H9 (cell line): ENCODE data around the gene MYH9. TPM values are rescaled to one million over a fixed set of nuclear protein-coding genes. Genes with fewer than 3 reads are reported as not detected.
A peak's percentile ranks its signal among the peaks of the same experiment; 100 is the strongest.

Experiments used
- DNase-seq: peaks from one replicate; pipeline ENCODE4 v3.0.0-alpha.2; 2017
- H2AFZ ChIP-seq: one replicate; pipeline ENCODE4 v1.6.1; 2013; ENCODE audit warnings: mild to moderate bottlenecking, low read length, control low read depth, moderate library complexity
- H2AK5ac ChIP-seq: 2 replicates; pipeline ENCODE4 v1.6.1; 2013; ENCODE audit warnings: low read length, control low read depth, mixed read lengths; ENCODE audit not compliant: insufficient read length
- H2BK120ac ChIP-seq: one replicate; pipeline ENCODE4 v1.6.1; 2013; ENCODE audit warnings: low read depth, mild to moderate bottlenecking, low read length, control low read depth, inconsistent platforms; ENCODE audit not compliant: poor library complexity, severe bottlenecking
- H2BK12ac ChIP-seq: 2 replicates; pipeline ENCODE4 v1.6.1; 2013; ENCODE audit warnings: low read length, control low read depth, mixed read lengths, low read depth; ENCODE audit not compliant: insufficient read length
- H2BK15ac ChIP-seq: 2 replicates; pipeline ENCODE4 v1.6.1; 2013; ENCODE audit warnings: low read depth, low read length, control low read depth
- H2BK20ac ChIP-seq: one replicate; pipeline ENCODE4 v1.6.1; 2013; ENCODE audit warnings: low read depth, mild to moderate bottlenecking, low read length, control low read depth, inconsistent platforms; ENCODE audit not compliant: poor library complexity, severe bottlenecking
- H2BK5ac ChIP-seq: 2 replicates; pipeline ENCODE4 v1.6.1; 2013; ENCODE audit warnings: low read length, control low read depth, mixed read lengths; ENCODE audit not compliant: insufficient read length
- H3K14ac ChIP-seq: 2 replicates; pipeline ENCODE4 v1.6.1; 2013; ENCODE audit warnings: low read length, control low read depth; ENCODE audit not compliant: insufficient read depth
- H3K18ac ChIP-seq: 2 replicates; pipeline ENCODE4 v1.6.1; 2013; ENCODE audit warnings: low read depth, mild to moderate bottlenecking, mixed read lengths, low read length, control low read depth; ENCODE audit not compliant: insufficient read length
- H3K23ac ChIP-seq: 2 replicates; pipeline ENCODE4 v1.6.1; 2013; ENCODE audit warnings: low read length, control low read depth, mixed read lengths, low read depth; ENCODE audit not compliant: insufficient read length
- H3K23me2 ChIP-seq: 2 replicates; pipeline ENCODE4 v1.6.1; 2013; ENCODE audit warnings: low read depth, mild to moderate bottlenecking, mixed read lengths, low read length, control low read depth; ENCODE audit not compliant: insufficient read length, poor library complexity, severe bottlenecking
- H3K27ac ChIP-seq: 2 replicates; pipeline ENCODE4 v1.5.1; 2013; ENCODE audit warnings: low read length, control low read depth, mixed read lengths, low read depth; ENCODE audit not compliant: insufficient read length
- H3K27me3 ChIP-seq: 2 replicates; pipeline ENCODE4 v1.6.1; 2013; ENCODE audit warnings: low read length, control low read depth, inconsistent platforms; ENCODE audit not compliant: insufficient read depth
- H3K4ac ChIP-seq: 2 replicates; pipeline ENCODE4 v1.6.1; 2013; ENCODE audit warnings: low read depth, mild to moderate bottlenecking, control low read depth, inconsistent platforms, low read length, moderate library complexity
- H3K4me1 ChIP-seq: 2 replicates; pipeline ENCODE4 v1.6.1; 2013; ENCODE audit warnings: low read length, control low read depth, inconsistent platforms; ENCODE audit not compliant: insufficient read depth
- H3K4me2 ChIP-seq: 2 replicates; pipeline ENCODE4 v1.6.1; 2013; ENCODE audit warnings: low read length, control low read depth, mixed read lengths; ENCODE audit not compliant: insufficient read length, insufficient read depth
- H3K56ac ChIP-seq: 2 replicates; pipeline ENCODE4 v1.6.1; 2013; ENCODE audit warnings: low read depth, mild to moderate bottlenecking, mixed read lengths, low read length, control low read depth; ENCODE audit not compliant: insufficient read length
- H3K79me1 ChIP-seq: 2 replicates; pipeline ENCODE4 v1.6.1; 2013; ENCODE audit warnings: low read depth, mild to moderate bottlenecking, moderate library complexity, low read length, control low read depth, inconsistent platforms; ENCODE audit not compliant: insufficient read depth, poor library complexity, severe bottlenecking
- H3K79me2 ChIP-seq: 2 replicates; pipeline ENCODE4 v1.6.1; 2013; ENCODE audit warnings: low read length, control low read depth, inconsistent platforms; ENCODE audit not compliant: insufficient read depth
- H3K9ac ChIP-seq: 2 replicates; pipeline ENCODE4 v1.6.1; 2013; ENCODE audit warnings: low read length, control low read depth, mixed read lengths; ENCODE audit not compliant: insufficient read length; ENCODE audit errors: extremely low read depth
- H3K9me3 ChIP-seq: one replicate; pipeline ENCODE4 v1.6.1; 2013; ENCODE audit warnings: low read depth, low read length, inconsistent platforms; ENCODE audit not compliant: control insufficient read depth
- H3T11ph ChIP-seq: one replicate; pipeline ENCODE4 v1.6.1; 2013; ENCODE audit warnings: mild to moderate bottlenecking, low read length, control low read depth, inconsistent platforms
- H4K20me1 ChIP-seq: one replicate; pipeline ENCODE4 v1.6.1; 2013; ENCODE audit not compliant: control insufficient read depth, insufficient read length, insufficient read depth
- H4K5ac ChIP-seq: 2 replicates; pipeline ENCODE4 v1.6.1; 2013; ENCODE audit warnings: low read depth, mild to moderate bottlenecking, mixed read lengths, low read length, control low read depth; ENCODE audit not compliant: insufficient read length
- H4K8ac ChIP-seq: replicated peaks from 2 replicates; pipeline ENCODE4 v1.6.1; 2013; ENCODE audit warnings: low read length, control low read depth, mixed read lengths, low read depth; ENCODE audit not compliant: insufficient read length
- H4K91ac ChIP-seq: 2 replicates; pipeline ENCODE4 v1.6.1; 2013; ENCODE audit warnings: low read depth, mild to moderate bottlenecking, moderate library complexity, mixed read lengths, low read length, control low read depth; ENCODE audit not compliant: insufficient read length
- H3K27ac Mint-ChIP-seq, 3 experiments: 2 replicates in 2 of 3; 3 replicates in 1 of 3; pipeline ENCODE4 v1.8.0; 2020 to 2021; ENCODE audit warnings: mixed read lengths in 3 of 3, mild to moderate bottlenecking in 1 of 3, moderate library complexity in 1 of 3
- H3K27me3 Mint-ChIP-seq: 2 replicates; pipeline ENCODE4 v1.8.0; 2021; ENCODE audit warnings: low read depth, mild to moderate bottlenecking, moderate library complexity, mixed read lengths
- H3K36me3 Mint-ChIP-seq, 3 experiments: 2 replicates in 2 of 3; 3 replicates in 1 of 3; pipeline ENCODE4 v1.8.0; 2020 to 2021; ENCODE audit warnings: low read depth in 3 of 3, mixed read lengths in 3 of 3; ENCODE audit not compliant: insufficient read depth in 1 of 3
- H3K4me1 Mint-ChIP-seq, 2 experiments: 2 replicates each; pipeline ENCODE4 v1.8.0; 2020; ENCODE audit warnings: mixed read lengths in 2 of 2
- H3K4me3 Mint-ChIP-seq, 2 experiments: 2 replicates in 1 of 2; 3 replicates in 1 of 2; pipeline ENCODE4 v1.8.0; 2020 to 2021; ENCODE audit warnings: mild to moderate bottlenecking in 2 of 2, mixed read lengths in 2 of 2, moderate library complexity in 1 of 2
- H3K9me3 Mint-ChIP-seq, 2 experiments: 2 replicates in 1 of 2; 3 replicates in 1 of 2; pipeline ENCODE4 v1.8.0; 2020; ENCODE audit warnings: mild to moderate bottlenecking in 2 of 2, mixed read lengths in 2 of 2, moderate library complexity in 1 of 2
- CTCF ChIP-seq: fragments of 200-600 bp; sonication (generic); conservative IDR thresholded peaks from 3 replicates; pipeline ENCODE4 v1.8.0; 2021; ENCODE audit warnings: antibody characterized with exemption, mild to moderate bottlenecking
- WGBS: extraction: QIAGEN DNeasy Blood & Tissue Kit; methylation state at CpG from one replicate; pipeline ENCODE4 v1.1.7; 2013; ENCODE audit warnings: missing lambda C conversion rate, low lambda C conversion rate, mixed read lengths; ENCODE audit not compliant: insufficient read length; ENCODE audit errors: extremely low coverage; 5-methylcytosine and 5-hydroxymethylcytosine counted together
- total RNA-seq: library from RNA; stranded (reverse); gene quantifications from 2 replicates; pipeline ENCODE4 v1.2.1, GENCODE V29; 2021

The MYH9 gene
- total RNA-seq, 1 experiment from 2014 or later = 266 TPM

- Histone ChIP-seq H3K23ac (no peak overlapping the region), H3K14ac (no peak overlapping the region), H3K9ac (no peak overlapping the region), H3K9me3 (no peaks in the 10 kb centered on the region), H2BK12ac (no peak overlapping the region), H2AFZ (no peak overlapping the region), H3K79me2 (no peaks in the 10 kb centered on the region), H3K56ac (no peak overlapping the region), H3K4me1 (no peaks in the 10 kb centered on the region), H3K23me2 (no peaks in the 10 kb centered on the region), H3K4me2 (no peak overlapping the region), H4K8ac (no peak overlapping the region), H3K79me1 (no peaks in the 10 kb centered on the region), H3T11ph (no peak overlapping the region), H3K27me3 (no peaks in the 10 kb centered on the region), H2AK5ac (no peak overlapping the region), H4K91ac (no peak overlapping the region), H3K4ac (no peak overlapping the region), H4K5ac (no peak overlapping the region), H3K27ac (no peak overlapping the region), H2BK5ac (no peak overlapping the region), H3K18ac (no peak overlapping the region), H2BK20ac (no peak overlapping the region), H2BK120ac (no peak overlapping the region), H4K20me1 (no peaks in the 10 kb centered on the region), H2BK15ac (no peak overlapping the region)
- Mint-ChIP-seq H3K27me3 (no peaks in the 10 kb centered on the region; the same call in 1 of the 2 replicates), H3K9me3 (no peaks in the 10 kb centered on the region), H3K4me3 (peak overlapping the region in 1 of 2 experiments; percentile 24; a peak in 1 of 5 replicates), H3K4me1 (0 out of 4 replicates have a peak, but pooled peaks cover 0 to 3% of the 10 kb centered on the region in 2 experiments), H3K27ac (peak overlapping the region in 2 of 3 experiments; percentile 23 to 42; a peak in 1 of 7 replicates), H3K36me3 (peaks cover 63 to 96% (median 90%) of the 10 kb centered on the region in 3 experiments)
- peak; percentile 98 for TF ChIP-seq CTCF
- no CpG with 5 or more reads among the region's 13 CpGs for WGBS
- DNase-seq = peak; percentile 93
Observed at GRCh38 chr22:36301384-36301828, 86.4 kb downstream of the MYH9 start.
